ENCODE results near the gene ERO1A. TPM values are rescaled to one million over a fixed set of nuclear protein-coding genes. Genes with fewer than 3 reads are reported as not detected.

Gene ERO1A
- total RNA-seq, 6 experiments from 2014 or later: 31.2 to 162 (median 37.9) TPM

Other genes starting within 250 kb of the ERO1A start
- 1 to 10 TPM; 2.0 to 5.5 (median 4.1) TPM for gene TXNDC16, start 143.1 kb downstream of the ERO1A start, total RNA-seq
- gene GPR137C, start 142.7 kb downstream of the ERO1A start, total RNA-seq: under 1 TPM; 0.18 to 0.51 (median 0.20) TPM
- gene PSMC6, start 11.6 kb upstream of the ERO1A start, total RNA-seq: 10 to 100 TPM; 40.7 to 63.0 (median 51.3) TPM
- 10 to 100 TPM; 10.1 to 18.3 (median 13.1) TPM for gene STYX, start 34.6 kb upstream of the ERO1A start, total RNA-seq
- 10 to 100 TPM; 31.4 to 47.6 (median 43.2) TPM for gene GNPNAT1, start 96.0 kb upstream of the ERO1A start, total RNA-seq

Data from right lobe of liver (tissue), 5 donors.